Measurements from ENCODE around the gene PARP12. TPM values are rescaled to one million over a fixed set of nuclear protein-coding genes. Genes with fewer than 3 reads are reported as not detected.
A peak's percentile ranks its signal among the peaks of the same experiment; 100 is the strongest.

Gene PARP12
- total RNA-seq, 4 donors from 2014 or later = 37.4 to 46.9 (median 38.9) TPM

- TF ChIP-seq POLR2A (IDR thresholded peaks at IDR 0.05) = no peak
- TF ChIP-seq CTCF (IDR thresholded peaks at IDR 0.05) = no peak
Measured at GRCh38 chr7:140014123-140014522, 48.6 kb downstream of the PARP12 start.

GRCh38 chr7:140013676-140014075 lies 49.1 kb downstream of the PARP12 start:
- H3K9me3 ChIP-seq = no peaks in the 10 kb centered on the region
- no peaks in the 10 kb centered on the region for H3K27me3 ChIP-seq
- no peaks in the 10 kb centered on the region for H3K4me1 ChIP-seq
- DNase-seq = no peak
- H3K4me3 ChIP-seq (replicated peaks in 1 of 3) = no peak overlapping the region
- intact Hi-C loops (cut with DNase I) = no loop called here
- TF ChIP-seq CTCF (IDR thresholded peaks at IDR 0.05) (no peak), POLR2A (IDR thresholded peaks at IDR 0.05) (no peak)
- no peaks in the 10 kb centered on the region for H3K36me3 ChIP-seq
- 93 to 97% methylated on average over 4 of the region's 4 CpGs for WGBS, 2 donors
- H3K27ac ChIP-seq = no peak overlapping the region

More at GRCh38 chr7:140014123-140014522, 48.6 kb downstream of the PARP12 start:
- intact Hi-C loops (cut with DNase I) = no loop called here
- no peak for DNase-seq
- no peaks in the 10 kb centered on the region for H3K27me3 ChIP-seq
- no peaks in the 10 kb centered on the region for H3K9me3 ChIP-seq
- no peaks in the 10 kb centered on the region for H3K36me3 ChIP-seq
- H3K4me3 ChIP-seq (replicated peaks in 1 of 3) = no peak overlapping the region
- WGBS, 2 donors = 93 to 96% methylated on average over 10 of the region's 10 CpGs
- H3K27ac ChIP-seq = no peak overlapping the region
- H3K4me1 ChIP-seq = no peaks in the 10 kb centered on the region

GRCh38 chr7:140010194-140010895 lies 52.4 kb downstream of the PARP12 start:
- no peak for TF ChIP-seq CTCF (IDR thresholded peaks at IDR 0.05)
- TF ChIP-seq POLR2A (IDR thresholded peaks at IDR 0.05) = no peak
- H3K27ac ChIP-seq = no peak overlapping the region
- 86 to 87% methylated on average over 9 of the region's 9 CpGs for WGBS, 2 donors
- DNase-seq = no peak
- no peaks in the 10 kb centered on the region for H3K9me3 ChIP-seq
- no peaks in the 10 kb centered on the region for H3K27me3 ChIP-seq
- no peak overlapping the region for H3K4me3 ChIP-seq (replicated peaks in 1 of 3)
- no peaks in the 10 kb centered on the region for H3K4me1 ChIP-seq
- intact Hi-C loops (cut with DNase I) = no loop called here
- H3K36me3 ChIP-seq = no peaks in the 10 kb centered on the region

- H3K36me3 ChIP-seq = no peaks in the 10 kb centered on the region
- WGBS, 2 donors = 89 to 90% methylated on average over 10 of the region's 11 CpGs
- intact Hi-C loops (cut with DNase I) = no loop called here
- H3K4me1 ChIP-seq = no peaks in the 10 kb centered on the region
- H3K9me3 ChIP-seq = no peaks in the 10 kb centered on the region
- no peak for DNase-seq
- TF ChIP-seq CTCF (IDR thresholded peaks at IDR 0.05) (no peak), POLR2A (IDR thresholded peaks at IDR 0.05) (no peak)
- no peak overlapping the region for H3K27ac ChIP-seq
- no peaks in the 10 kb centered on the region for H3K27me3 ChIP-seq
- no peak overlapping the region for H3K4me3 ChIP-seq (replicated peaks in 1 of 3)
Measured at GRCh38 chr7:140009735-140010134, 53.0 kb downstream of the PARP12 start.

- Histone ChIP-seq H3K4me3 (replicated peaks in 1 of 3) (no peak overlapping the region), H3K27me3 (no peaks in the 10 kb centered on the region), H3K36me3 (no peaks in the 10 kb centered on the region), H3K9me3 (no peaks in the 10 kb centered on the region), H3K27ac (no peak overlapping the region), H3K4me1 (no peaks in the 10 kb centered on the region)
- WGBS, 2 donors = 89 to 93% methylated on average over 10 to 16 of the region's 16 CpGs
- TF ChIP-seq CTCF (IDR thresholded peaks at IDR 0.05) (no peak), POLR2A (IDR thresholded peaks at IDR 0.05) (no peak)
- DNase-seq = peak in 1 of 2 donors; percentile 20
- intact Hi-C loops (cut with DNase I) = no loop called here
Measured at GRCh38 chr7:140008755-140009610, 53.8 kb downstream of the PARP12 start.

Data from thyroid gland (tissue), 4 donors.